ENCODE data around the gene TRIM47.

- no peak for TF ChIP-seq CTCF (IDR thresholded peaks at IDR 0.05)
- no peak for TF ChIP-seq REST (IDR thresholded peaks at IDR 0.05; ENCODE audit: insufficient read depth in 1 of 2, low read depth in 2 of 2, low read length in 1 of 2)
- no peak for TF ChIP-seq POLR2AphosphoS5 (IDR thresholded peaks at IDR 0.05; ENCODE audit: low read depth, low read length)
- TF ChIP-seq SIN3A (IDR thresholded peaks at IDR 0.05; ENCODE audit: borderline replicate concordance, insufficient read depth, low read depth, low read length), result no peak
Measured at GRCh38 chr17:75898791-75899190, 20.4 kb upstream of the TRIM47 start.
